Measurements from ENCODE around the gene ZNF691.

DNA sequence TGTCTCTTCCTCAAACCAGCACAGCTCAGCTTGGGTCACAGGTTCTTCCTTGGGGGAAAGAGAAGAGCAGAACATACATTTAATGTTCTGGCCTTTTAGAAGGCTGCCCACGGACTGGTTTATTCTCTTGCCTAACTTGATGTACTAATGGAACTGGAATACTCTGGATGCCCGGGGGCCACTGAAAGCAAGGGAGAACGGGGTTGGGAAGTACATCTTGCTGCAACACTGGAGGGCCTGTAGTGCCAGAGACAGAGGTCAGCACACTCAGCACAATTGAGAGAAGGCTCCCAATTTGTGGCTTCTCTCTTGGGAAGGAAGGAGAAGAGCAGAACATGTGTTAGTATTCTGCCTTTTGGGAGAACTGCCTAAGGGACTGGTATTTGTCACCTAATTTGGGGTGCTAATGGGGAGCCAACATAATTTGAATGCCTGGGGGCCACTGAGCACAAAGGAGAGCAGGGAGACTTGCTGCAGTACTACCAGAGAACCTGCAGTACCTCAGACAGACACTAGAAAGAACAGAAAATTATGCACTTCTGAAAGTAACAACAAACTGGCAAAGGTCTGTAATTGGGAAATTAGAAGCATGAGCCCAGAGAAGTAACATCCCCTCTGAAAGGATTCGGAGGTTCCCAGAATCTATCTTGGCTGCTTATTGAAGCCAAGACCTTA lies 14.1 kb downstream of the ZNF691 start:
- no peak for TF ChIP-seq POLR2A (IDR thresholded peaks at IDR 0.05)
- TF ChIP-seq, protein P1, sequence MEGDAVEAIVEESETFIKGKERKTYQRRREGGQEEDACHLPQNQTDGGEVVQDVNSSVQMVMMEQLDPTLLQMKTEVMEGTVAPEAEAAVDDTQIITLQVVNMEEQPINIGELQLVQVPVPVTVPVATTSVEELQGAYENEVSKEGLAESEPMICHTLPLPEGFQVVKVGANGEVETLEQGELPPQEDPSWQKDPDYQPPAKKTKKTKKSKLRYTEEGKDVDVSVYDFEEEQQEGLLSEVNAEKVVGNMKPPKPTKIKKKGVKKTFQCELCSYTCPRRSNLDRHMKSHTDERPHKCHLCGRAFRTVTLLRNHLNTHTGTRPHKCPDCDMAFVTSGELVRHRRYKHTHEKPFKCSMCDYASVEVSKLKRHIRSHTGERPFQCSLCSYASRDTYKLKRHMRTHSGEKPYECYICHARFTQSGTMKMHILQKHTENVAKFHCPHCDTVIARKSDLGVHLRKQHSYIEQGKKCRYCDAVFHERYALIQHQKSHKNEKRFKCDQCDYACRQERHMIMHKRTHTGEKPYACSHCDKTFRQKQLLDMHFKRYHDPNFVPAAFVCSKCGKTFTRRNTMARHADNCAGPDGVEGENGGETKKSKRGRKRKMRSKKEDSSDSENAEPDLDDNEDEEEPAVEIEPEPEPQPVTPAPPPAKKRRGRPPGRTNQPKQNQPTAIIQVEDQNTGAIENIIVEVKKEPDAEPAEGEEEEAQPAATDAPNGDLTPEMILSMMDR (IDR thresholded peaks at IDR 0.05): no peak

All from lower leg skin (tissue), 3 donors.